NCI-H2107 treated with DMSO at 0.1 percent for 48 hours (cell line): ENCODE measurements around the gene ITGB7.

Experiments used
- DNase-seq: peaks from one replicate; lab custom pipeline; 2025; ENCODE audit not compliant: unreplicated experiment; lab: John Stamatoyannopoulos, UW

ITGB7 gene

DNA sequence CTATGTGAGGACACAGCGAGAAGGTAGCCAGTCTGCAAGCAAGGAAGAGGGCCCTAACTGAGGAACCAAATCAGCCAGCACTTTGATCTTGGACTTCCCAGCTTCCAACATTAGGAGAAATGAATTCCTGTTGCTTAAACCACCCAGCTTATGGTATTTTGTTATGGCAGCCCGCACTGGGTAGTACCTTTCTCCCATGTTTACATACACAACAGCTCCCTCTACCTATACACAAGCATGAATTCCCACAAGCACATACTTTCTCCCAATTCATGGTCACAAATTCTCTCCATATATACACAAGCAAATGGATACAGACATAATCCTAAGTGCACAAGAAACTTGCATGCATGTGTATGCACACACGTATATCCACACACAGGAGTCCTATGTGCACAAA lies 7.4 kb downstream of the ITGB7 start:
- no peak for DNase-seq

DNA sequence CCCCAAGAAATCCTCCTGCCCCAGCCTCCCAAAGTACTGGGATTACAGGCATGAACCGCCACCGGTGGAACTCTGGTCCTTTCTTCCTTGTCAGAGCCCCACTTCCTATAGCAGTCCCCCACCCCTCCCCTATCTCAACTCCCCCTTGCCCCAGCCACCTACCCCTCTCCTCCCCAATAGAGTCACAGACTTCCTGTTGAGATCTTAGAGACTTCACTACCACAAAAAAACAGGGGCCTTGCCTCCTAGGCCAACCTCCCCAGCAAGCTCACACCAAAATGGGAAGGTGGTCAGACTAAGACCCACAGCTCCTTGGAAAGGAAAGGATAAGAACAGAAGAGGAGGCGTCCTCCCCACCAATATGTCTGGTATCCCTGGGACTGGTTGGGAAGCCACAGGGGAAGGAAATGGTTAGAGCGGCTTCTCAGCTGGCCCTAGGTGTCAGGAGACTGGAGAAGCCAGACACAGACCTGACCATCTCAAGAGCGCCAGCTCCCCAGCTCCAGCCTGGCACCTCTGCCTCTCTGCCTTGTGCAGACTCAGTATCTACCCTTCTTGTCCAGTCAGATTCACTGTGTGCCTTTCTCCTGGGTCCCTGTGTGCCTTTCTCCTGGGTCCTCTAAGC lies 8.5 kb downstream of the ITGB7 start:
- no peak for DNase-seq

DNA sequence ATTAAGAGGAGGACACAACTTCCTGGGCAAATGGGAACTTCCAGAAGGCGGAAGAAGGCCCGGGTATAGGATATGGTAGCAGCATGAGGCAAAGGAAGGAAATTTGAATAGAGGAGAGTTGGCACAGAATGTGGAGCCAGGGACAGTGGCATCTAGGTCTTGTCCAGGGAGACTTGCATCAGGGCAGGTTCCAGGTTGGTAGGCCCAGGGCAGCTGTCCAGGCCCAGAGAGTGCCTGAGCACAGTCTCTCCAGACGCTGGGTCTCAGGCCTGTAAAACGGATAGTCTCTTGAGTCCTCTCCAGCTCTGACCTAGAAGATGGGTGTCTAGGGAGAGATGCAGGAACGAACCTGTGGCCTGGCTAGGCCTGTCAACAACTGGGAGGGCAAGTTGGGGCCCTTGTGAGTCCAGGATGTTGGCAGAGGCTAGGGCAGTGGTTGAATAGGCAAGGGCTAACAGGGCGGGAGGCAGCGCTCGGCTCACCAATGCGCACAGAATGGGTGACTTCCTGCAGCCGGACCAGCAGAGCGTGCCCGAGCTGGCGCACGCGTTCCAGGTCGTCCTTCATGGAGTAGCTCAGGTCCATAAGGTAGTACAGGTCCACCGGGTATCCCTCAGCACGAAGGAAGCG lies 9.9 kb downstream of the ITGB7 start:
- DNase-seq, result no peak

DNA sequence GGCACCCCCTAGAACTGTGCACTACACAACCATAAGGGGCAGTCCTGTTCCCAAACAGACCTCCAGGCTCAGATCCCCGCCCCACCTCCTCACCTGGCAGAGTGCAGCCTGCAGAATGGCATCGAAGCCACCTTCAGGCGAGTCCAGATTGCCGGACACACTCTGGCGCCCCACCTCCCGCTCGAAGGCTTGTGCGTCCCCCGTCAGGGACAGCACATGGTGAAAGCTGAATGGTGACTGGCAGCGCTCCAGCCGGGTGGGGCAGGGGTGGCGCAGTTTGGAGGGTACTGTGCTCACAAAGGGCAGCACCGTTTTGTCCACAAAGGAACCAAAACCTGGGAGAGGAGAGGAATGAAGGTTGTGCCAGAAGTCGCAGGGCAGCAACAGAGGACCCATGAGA lies 10.6 kb downstream of the ITGB7 start:
- no peak for DNase-seq

DNA sequence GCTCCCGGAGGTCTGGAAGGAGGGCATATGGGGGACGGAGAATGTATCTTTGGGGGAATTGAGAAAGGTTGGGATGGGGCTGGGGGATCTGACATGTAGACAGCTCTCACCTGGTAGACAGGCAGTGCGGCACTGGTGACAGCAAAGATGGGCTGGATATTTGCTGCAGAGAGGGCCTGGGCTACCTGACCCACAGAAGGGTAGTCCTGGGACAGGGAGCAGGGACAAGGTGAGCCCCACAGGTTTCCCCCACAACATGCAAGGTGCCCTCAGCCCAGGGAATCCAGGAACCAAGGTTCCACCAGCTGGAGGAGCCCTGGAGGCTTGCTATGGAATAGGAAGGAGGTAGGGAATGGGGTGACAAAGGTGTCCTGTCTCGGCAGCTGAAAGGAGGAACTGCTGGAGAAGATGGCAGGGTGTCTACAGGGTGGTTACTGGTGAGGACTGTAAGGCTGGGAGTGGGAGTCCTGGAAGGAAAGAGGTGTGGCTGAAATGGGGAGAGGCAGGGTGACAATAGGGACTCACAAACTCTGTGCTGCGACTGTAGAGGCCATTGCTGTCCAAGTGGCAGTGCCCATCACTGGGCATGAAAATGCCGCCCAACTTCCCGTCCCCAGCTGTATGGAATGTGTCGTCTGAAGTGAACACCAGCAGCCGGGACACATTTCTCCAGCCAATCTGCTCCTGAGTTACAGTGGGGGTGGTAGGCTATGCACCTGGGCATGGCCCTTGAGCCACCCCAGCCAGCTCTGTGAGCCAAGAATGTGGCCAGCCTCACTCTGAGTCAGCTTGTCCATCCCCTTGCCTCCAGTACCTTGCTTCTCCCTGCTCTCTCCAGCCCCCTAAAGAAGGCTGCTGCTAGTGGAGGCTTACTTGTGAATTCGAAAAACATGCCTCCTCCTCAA lies 11.3 kb downstream of the ITGB7 start:
- no peak for DNase-seq

DNA sequence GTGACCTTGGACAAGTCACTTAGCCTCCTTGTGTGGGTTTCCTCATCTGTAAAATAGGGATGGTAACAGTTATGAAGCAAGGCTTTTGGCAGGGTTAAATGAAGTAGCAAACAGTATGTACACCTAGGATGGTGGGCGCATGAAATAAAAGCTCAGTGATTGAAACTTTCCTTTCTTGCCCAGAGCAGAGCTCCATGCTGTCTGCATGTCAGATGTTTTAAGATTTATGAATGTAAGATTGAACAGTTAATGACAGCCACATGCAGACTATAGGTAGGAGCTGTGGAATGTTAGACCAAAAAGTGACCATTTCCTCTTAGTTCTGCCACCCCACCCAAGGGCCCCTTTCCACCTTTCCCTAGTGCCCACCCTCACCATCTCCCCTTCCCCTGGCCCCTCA lies 12.1 kb downstream of the ITGB7 start:
- no peak for DNase-seq

DNA sequence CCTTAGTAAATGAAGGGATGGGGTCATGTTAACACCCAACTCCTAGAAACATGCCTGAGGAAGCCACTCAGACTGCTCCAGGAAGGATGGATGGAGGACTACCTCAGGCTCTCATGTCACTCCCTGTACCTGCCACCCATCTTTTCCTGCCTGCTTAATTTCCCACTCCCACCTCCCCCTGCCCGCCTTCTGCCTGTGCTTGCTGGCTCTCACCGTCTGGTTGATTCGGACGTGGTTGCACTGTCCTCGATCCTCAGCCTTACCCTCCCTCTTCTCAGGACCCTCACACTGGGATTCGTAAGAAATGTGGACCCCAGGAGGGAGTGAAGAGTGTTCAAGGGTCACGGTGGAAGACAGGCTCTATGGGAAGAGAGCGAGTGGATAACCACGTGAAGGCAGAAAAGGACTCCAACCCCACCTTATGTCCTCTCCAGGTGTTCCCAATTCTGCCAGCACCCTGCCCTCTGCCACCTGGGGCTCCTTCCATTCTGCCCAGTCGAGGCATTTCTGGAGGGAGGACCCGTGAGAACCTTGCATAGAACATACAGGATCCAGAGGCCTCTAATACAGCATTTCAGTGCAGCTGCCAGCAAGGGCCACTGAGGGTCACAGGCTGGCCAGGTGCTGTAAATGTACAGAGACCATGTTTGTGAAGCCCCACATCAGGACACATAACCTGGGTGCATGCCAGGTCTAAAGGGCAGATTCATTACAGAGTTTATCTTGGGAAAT lies 12.9 kb downstream of the ITGB7 start:
- no peak for DNase-seq

DNA sequence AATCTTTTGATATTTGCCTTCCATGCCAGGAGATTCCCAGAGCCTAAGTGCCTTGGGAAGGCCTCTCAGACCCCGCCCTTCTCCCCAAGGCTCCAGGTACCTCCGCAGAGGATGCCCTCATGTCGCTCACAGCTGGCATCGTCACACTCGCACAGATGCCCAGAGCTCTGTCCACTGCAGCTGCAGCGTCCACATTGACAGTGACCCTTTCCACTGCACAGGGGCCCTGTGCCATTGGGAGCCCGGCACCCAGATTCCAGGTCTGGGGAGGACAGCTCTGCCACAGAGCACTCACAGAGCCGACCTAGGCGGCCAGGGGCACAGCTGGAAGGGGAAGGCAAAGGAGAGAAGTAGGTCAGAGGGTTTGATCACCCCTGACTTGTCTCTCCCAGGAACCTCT lies 14.0 kb downstream of the ITGB7 start:
- DNase-seq, result no peak

DNA sequence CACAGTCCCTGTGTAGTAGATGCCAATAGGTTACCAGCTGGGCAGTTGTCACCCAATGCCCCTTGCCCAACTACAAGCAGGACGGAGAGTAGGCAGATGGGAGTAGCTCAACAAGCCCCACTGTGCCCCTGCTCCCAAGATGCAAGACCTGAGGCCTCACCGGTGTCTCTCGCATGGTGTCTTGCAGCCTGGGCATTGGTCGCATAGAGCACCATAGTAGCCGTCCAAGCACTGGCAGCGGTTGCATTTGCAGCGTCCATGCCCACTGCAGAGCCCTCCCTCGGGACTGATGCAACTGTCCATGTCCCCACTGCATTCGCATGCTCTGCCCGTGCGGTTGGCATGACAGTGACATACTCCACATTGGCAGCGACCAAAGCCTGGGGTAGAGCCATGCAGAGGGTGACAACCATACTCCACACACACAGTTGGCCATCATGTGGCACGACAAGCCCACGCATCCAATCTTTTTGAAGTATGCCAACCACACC lies 14.5 kb downstream of the ITGB7 start:
- no peak for DNase-seq

DNA sequence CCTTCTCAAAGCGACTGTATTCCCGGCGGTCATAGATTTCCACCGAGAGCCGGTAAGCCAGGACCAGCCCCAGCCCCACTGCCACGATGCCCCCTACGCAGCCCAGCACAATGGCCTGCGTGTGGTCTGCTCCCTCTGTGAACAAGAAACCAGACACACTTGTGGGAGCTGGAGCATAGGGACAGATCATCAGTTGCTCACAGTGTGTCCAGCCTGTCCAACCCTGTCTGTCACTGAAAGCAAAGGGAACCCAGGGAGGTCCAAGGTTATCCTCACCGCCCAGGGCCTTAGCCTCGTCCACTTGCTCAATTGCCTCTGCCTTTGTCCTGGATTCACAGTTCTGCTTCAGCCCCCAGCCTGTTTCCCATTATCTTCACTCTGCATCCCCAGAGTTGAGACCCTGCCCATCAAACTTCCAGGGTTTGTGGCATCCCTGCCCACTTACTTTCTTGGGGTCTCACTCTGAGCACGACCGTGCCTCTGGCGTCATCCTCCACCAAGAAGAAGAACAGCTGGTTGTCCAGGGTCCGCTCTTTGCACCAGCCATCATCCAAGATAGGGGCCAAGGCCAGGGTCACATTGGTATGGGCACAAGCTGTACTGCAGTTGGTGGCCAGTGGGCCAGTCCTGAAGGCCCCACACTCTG lies 15.0 kb downstream of the ITGB7 start:
- DNase-seq, result no peak

DNA sequence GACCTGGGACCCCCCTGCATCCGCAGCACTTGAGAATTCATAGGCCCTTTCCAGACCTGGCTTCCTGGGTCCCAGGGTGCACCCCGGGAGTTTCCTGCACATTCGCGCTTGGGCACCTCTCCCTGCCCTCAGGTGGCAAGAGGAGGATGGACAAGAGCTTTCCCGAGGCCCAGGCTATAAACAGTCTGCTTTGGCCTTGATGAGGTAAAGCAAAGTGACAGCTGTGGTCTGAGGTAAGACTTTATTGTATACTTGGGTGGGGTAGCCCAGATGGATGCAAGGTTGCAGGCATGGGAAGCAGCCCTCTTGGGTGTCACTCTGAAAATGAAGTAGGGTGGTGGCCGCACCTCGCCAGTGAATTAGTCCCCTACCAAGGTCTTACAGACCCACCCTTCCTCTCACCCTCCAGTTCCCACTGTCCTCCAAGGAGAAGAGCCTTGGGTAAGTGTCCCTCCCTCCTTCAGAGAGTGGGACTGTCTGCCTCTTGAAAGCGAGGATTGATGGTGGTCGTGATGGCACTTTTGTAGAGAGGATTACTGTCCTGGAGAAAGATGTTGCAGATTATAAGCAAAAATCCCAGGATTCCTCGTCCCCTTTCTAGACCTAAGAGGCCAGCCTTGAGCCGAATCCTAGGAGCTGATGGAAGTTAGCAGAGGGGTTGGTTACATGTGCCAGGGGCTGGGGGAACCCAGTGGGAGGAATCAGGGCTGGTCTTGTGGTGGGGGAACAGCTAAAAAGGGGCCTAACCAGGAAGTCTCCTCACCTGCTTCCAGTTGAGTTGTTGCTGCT lies 15.8 kb downstream of the ITGB7 start:
- no peak for DNase-seq

DNA sequence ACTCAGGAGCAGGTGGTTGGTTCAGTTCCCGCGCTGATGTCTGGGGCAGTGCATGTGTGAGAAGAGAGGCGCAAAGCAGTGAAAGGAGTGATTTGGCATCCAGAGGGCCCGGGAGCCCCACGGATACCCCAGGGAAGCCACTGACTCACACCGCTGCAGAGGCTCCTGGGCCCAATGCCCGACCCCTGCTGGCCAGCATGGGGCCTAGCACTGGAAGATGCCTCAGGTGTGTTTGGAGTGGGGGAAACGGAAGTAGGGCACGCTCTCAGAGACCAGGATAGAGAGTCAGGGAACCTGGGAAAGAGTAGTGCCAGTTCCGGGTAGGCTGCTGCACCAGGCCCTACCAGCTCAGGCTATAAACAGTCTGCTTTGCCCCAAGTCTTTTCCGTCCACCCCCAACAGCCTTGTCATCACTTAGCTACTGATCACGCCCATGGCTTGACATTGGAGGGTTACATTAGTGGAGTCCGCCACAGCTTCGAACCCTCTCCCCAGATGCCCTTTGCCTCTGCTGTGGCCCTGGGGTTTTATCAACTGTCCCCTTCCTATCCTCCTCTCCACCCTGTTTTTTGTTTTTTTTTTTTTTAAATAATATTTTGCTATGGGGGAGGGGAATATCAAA lies 16.8 kb downstream of the ITGB7 start:
- peak; percentile 28 for DNase-seq

DNA sequence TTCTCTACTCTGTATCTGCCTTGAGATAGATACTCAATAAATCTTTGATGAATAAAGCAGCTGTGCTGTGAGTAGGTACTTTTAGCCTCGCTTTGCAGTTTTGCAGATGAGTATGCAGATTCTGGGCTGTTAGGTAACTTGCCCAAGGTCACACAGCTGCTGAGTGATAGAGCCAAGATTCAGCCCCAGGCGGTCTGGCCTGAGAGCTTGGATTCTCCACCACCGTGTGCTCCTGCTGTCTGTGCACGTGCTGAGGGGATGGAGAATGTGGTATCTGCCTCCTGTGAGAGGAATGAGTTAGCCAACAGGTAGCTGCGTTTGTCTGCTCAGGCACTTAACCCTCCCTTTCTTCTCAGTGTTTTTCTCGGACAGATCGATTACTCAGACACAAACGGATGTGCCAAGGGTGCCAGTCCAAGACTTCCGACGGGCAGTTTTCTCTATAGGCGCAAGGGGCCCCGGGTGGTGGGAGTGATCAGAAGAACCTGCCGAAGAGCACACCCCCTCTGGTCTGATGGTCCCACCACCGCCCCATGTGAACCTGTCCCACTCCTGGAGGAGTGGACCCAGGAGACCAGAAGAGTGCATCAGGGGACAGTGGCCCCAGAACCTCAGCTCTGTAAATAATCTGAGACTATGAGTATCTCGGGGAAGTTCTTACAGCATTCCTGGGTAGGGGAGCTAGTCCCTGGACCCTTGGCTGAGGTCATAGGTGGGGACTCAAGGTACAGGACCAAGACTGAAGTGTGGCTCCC lies 19.7 kb downstream of the ITGB7 start:
- DNase-seq, result no peak

DNA sequence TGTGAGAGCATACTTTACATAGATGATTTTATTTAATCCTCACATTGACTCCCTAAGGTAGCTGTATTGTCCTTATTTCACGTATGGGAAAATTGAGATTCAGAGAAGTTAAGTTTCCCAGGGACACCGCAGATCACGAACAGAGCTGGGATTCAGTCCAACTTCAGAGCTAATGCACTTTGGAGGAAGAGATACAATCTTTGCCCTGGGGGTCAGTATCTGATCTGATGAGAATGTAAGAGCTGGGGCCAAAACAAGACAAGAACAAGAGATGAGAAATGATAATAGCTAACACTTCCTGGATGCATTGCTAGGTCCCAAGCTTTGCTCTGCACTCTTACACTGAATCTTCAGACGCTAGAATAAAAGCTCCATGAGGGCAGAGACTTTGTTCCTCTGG lies 20.3 kb downstream of the ITGB7 start:
- DNase-seq, result no peak

DNA sequence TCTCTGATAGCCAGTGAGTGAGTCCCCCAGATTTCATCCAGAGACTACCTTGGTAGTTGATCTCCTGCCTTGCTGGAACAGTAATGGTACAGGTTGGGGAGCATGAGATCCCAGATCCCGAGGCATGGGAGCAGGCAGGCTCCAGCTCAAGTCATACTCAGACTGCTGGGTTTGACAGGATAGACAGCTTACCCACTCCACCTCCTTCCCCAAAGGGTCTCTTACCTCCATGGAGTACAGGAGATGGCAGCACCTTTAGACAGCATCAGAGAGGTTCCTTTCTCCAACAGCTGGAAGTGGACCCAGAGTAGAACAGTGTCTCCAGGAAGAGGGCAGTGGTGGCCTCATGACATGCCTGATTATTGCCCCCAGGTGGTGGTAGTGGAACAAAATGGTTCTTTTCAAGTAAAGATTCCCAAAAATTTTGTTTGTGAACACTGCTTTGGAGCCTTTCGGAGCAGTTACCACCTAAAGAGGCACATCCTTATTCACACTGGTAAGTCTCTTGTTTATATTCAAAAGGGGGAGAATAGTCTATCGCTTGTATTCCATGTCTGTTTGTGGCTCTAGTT lies 21.4 kb downstream of the ITGB7 start:
- DNase-seq, result no peak

DNA sequence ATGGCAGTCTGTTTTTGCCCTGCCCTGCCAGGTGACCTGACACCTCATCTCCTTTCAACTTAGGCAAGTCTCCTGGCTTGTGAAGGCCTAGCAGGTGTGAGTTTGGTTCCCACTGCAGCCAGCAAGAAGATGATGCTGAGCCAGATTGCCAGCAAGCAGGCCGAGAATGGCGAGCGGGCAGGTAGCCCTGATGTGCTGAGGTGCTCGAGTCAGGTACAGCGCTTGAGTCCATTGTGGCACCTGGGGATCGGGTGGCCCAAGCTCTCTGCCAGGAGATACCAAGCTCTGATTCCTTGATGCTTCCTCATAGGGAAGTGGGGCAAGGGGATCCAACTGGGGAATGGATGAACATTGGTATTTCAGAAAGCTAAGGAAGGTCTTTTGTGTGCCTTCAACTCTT lies 22.2 kb downstream of the ITGB7 start:
- DNase-seq, result no peak

DNA sequence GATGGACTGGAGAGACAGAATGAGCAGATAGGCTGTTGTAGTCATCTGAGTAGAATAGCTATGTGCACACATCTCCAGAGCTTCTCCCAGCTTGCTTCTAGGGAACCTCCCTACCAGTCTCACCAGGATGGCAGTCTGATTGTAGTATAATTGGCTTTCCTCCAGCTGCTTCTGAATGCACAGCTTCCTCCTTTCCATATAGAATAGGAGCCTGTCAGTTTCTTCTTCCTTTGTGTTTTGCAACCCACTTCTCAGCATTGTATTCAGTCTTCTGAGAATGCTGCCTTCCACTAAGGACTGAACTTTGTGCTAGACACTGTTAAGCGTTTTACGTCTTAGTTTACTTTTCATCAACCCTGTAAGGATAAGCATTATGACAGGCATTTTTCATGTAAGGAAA lies 24.1 kb downstream of the ITGB7 start:
- DNase-seq, result no peak

DNA sequence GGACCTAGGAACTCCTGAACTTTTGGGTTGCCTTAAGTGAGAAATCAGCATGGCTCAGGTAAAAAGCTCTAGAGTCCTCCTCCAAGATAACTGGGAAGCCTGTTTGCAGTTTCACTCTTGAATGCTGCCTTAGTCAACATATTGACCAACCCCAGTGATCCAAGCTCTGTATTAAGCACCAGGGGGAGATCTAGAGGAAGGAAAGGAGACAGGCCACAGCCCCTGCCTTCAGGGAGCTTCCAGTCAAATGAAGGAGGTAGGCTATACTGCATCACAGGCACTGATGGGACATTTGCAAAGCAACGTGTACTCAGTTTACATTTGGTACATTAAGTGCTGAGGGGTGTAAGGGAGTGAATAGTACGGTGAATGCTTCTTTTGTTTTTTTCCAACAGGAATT lies 25.1 kb downstream of the ITGB7 start:
- no peak for DNase-seq
